H1 (cell line): ENCODE data around the gene ZNF493. TPM values are rescaled to one million over a fixed set of nuclear protein-coding genes. Genes with fewer than 3 reads are reported as not detected.

Experiments used
- CTCF ChIA-PET: fragments of 300-600 bp; sonication (Branson Sonifier 250); formaldehyde crosslinking; loops from one replicate; lab custom pipeline; 2021; ENCODE audit not compliant: partially characterized antibody; lab: Charles Lee
- POLR2A ChIA-PET: fragments of 300-600 bp; sonication (Branson Sonifier 250); formaldehyde crosslinking; loops from one replicate; lab custom pipeline; 2021; ENCODE audit warnings: inconsistent platforms; ENCODE audit not compliant: partially characterized antibody; lab: Charles Lee
- DNase-seq, 2 experiments: peaks; one replicate each; pipeline versions ENCODE4 v3.0.0 to v3.0.0-alpha.2; 2010 to 2022; ENCODE audit warnings: low spot score in 2 of 2, low read depth in 1 of 2, mixed read lengths in 1 of 2
- FAIRE-seq: peaks from 2 replicates; lab custom pipeline; 2011; peaks lifted over from hg19 to GRCh38; lab: Jason Lieb, UNC
- H2AFZ ChIP-seq: 2 replicates; pipeline ENCODE4 v1.8.1; 2012; ENCODE audit warnings: low read length, inconsistent platforms
- H2AK5ac ChIP-seq: 2 replicates; pipeline ENCODE4 v1.6.1; 2013; ENCODE audit warnings: low read depth, low read length
- H2BK120ac ChIP-seq: replicated peaks from 2 replicates; pipeline ENCODE3; 2013; ENCODE audit warnings: low read depth, low read length, inconsistent platforms
- H2BK12ac ChIP-seq: 2 replicates; pipeline ENCODE4 v1.6.1; 2013; ENCODE audit warnings: low read depth, low read length
- H2BK15ac ChIP-seq: 2 replicates; pipeline ENCODE4 v1.6.1; 2013; ENCODE audit warnings: low read length
- H2BK20ac ChIP-seq: 2 replicates; pipeline ENCODE4 v1.6.1; 2013; ENCODE audit warnings: low read length
- H2BK5ac ChIP-seq: 2 replicates; pipeline ENCODE4 v1.6.1; 2013; ENCODE audit warnings: low read depth, low read length
- H3K14ac ChIP-seq: 2 replicates; pipeline ENCODE4 v1.6.1; 2013; ENCODE audit warnings: inconsistent platforms; ENCODE audit not compliant: insufficient read length
- H3K18ac ChIP-seq: 2 replicates; pipeline ENCODE4 v1.6.1; 2013; ENCODE audit warnings: low read length; ENCODE audit errors: extremely low read depth
- H3K23ac ChIP-seq: 2 replicates; pipeline ENCODE4 v1.6.1; 2013; ENCODE audit warnings: inconsistent platforms; ENCODE audit not compliant: insufficient read length
- H3K23me2 ChIP-seq: 2 replicates; pipeline ENCODE4 v1.6.1; 2013; ENCODE audit warnings: low read depth, low read length
- H3K27ac ChIP-seq: 2 replicates; pipeline ENCODE4 v1.6.1; 2011; ENCODE audit warnings: low read depth, low read length, inconsistent platforms
- H3K27me3 ChIP-seq, 4 experiments: replicated peaks in 1 of 4; 1 replicate in 1 of 4; 2 replicates in 3 of 4; pipeline versions ENCODE4 v1.6.1 to v1.8.1; 2011 to 2013; ENCODE audit warnings: low read length in 3 of 4, mild to moderate bottlenecking in 3 of 4, inconsistent platforms in 2 of 4, mixed read lengths in 2 of 4, moderate library complexity in 1 of 4; ENCODE audit not compliant: control insufficient read depth in 3 of 4, insufficient read depth in 3 of 4; ENCODE audit errors: extremely low read depth in 1 of 4
- H3K36me3 ChIP-seq, 4 experiments: 2 replicates each; pipeline versions ENCODE4 v1.6.1 to v1.8.1; 2011 to 2013; ENCODE audit warnings: mild to moderate bottlenecking in 4 of 4, low read length in 3 of 4, moderate library complexity in 2 of 4, control low read depth in 1 of 4, inconsistent platforms in 1 of 4; ENCODE audit not compliant: insufficient read depth in 4 of 4, control insufficient read depth in 2 of 4
- H3K4ac ChIP-seq: replicated peaks from 2 replicates; pipeline ENCODE3; 2013; ENCODE audit warnings: low read length, low read depth, mixed read lengths, inconsistent platforms; ENCODE audit not compliant: insufficient read length
- H3K4me1 ChIP-seq, 4 experiments: replicated peaks in 1 of 4; 1 replicate in 1 of 4; 2 replicates in 3 of 4; pipeline versions ENCODE4 v1.6.1 to v1.8.1; 2011 to 2013; ENCODE audit warnings: low read length in 3 of 4, inconsistent platforms in 2 of 4, mixed read lengths in 1 of 4; ENCODE audit not compliant: insufficient read depth in 4 of 4, control insufficient read depth in 3 of 4
- H3K4me2 ChIP-seq, 2 experiments: 2 replicates each; pipeline versions ENCODE4 v1.6.1 to v1.8.1; 2011 to 2013; ENCODE audit warnings: low read depth in 2 of 2, low read length in 2 of 2, control low read depth in 1 of 2, inconsistent platforms in 1 of 2, mild to moderate bottlenecking in 1 of 2; ENCODE audit not compliant: insufficient read depth in 1 of 2
- H3K4me3 ChIP-seq, 4 experiments: fragments of 200-600, 300-600 bp in 1 of 4; sonication (generic), shearing (Covaris generic), sonication (Bioruptor Twin) in 1 of 4; 2 replicates each; pipeline versions ENCODE4 v1.5.1 to v1.8.1; 2011 to 2016; ENCODE audit warnings: low read length in 4 of 4, low read depth in 3 of 4, control low read depth in 2 of 4, inconsistent platforms in 2 of 4, mild to moderate bottlenecking in 2 of 4, mixed read lengths in 1 of 4, moderate library complexity in 1 of 4; ENCODE audit not compliant: insufficient read depth in 2 of 4; ENCODE audit errors: extremely low read depth in 1 of 4
- H3K56ac ChIP-seq: replicated peaks from 2 replicates; pipeline ENCODE3; 2013; ENCODE audit warnings: low read depth, mild to moderate bottlenecking, mixed read lengths, low read length, inconsistent platforms; ENCODE audit not compliant: insufficient read length
- H3K79me1 ChIP-seq: 2 replicates; pipeline ENCODE4 v1.6.1; 2013; ENCODE audit warnings: low read depth, low read length, control low read depth
- H3K79me2 ChIP-seq, 2 experiments: 2 replicates each; pipeline versions ENCODE4 v1.6.1 to v1.8.1; 2012 to 2013; ENCODE audit warnings: low read length in 2 of 2, mild to moderate bottlenecking in 2 of 2, inconsistent platforms in 1 of 2; ENCODE audit not compliant: insufficient read depth in 2 of 2, control insufficient read depth in 1 of 2
- H3K9ac ChIP-seq, 4 experiments: replicated peaks in 1 of 4; 1 replicate in 1 of 4; 2 replicates in 3 of 4; pipeline versions ENCODE4 v1.6.1 to v1.8.1; 2011 to 2013; ENCODE audit warnings: low read depth in 3 of 4, low read length in 3 of 4, control low read depth in 2 of 4, mild to moderate bottlenecking in 2 of 4, moderate library complexity in 2 of 4, inconsistent platforms in 1 of 4; ENCODE audit errors: extremely low read depth in 1 of 4
- H3K9me3 ChIP-seq, 2 experiments: 2 replicates each; pipeline versions ENCODE4 v1.6.1 to v1.8.1; 2012 to 2013; ENCODE audit warnings: mild to moderate bottlenecking in 2 of 2, moderate library complexity in 2 of 2, control low read depth in 1 of 2, inconsistent platforms in 1 of 2, low read depth in 1 of 2, low read length in 1 of 2, mixed read lengths in 1 of 2; ENCODE audit not compliant: insufficient read depth in 2 of 2
- H4K20me1 ChIP-seq, 2 experiments: replicated peaks in 1 of 2; 2 replicates each; pipeline versions ENCODE3 to v1.8.1; 2011 to 2013; ENCODE audit warnings: inconsistent platforms in 2 of 2, low read length in 2 of 2, mild to moderate bottlenecking in 1 of 2; ENCODE audit not compliant: insufficient read depth in 2 of 2, control insufficient read depth in 1 of 2
- H4K5ac ChIP-seq: 2 replicates; pipeline ENCODE4 v1.6.1; 2013; ENCODE audit warnings: low read length, low read depth, mixed read lengths, inconsistent platforms; ENCODE audit not compliant: insufficient read length
- H4K8ac ChIP-seq: 2 replicates; pipeline ENCODE4 v1.8.0; 2013; ENCODE audit warnings: mild to moderate bottlenecking, moderate library complexity, low read length, inconsistent platforms; ENCODE audit not compliant: insufficient read depth; ENCODE audit errors: extremely low read depth
- H4K91ac ChIP-seq: replicated peaks from 2 replicates; pipeline ENCODE3; 2013; ENCODE audit warnings: low read length, mixed read lengths, inconsistent platforms; ENCODE audit not compliant: insufficient read length
- BACH1 ChIP-seq: IDR thresholded peaks from 2 replicates; pipeline ENCODE4 v1.6.1; 2012; ENCODE audit warnings: low read length, improper control_type of control experiment
- CBX5 ChIP-seq: fragments of 300-800, 300-1000 bp; sonication (generic); IDR thresholded peaks from 2 replicates; pipeline ENCODE4 v1.7.1; 2016; ENCODE audit warnings: antibody characterized with exemption, low read length, low read depth
- CEBPB ChIP-seq: IDR thresholded peaks from 2 replicates; pipeline ENCODE4 v1.6.1; 2012; ENCODE audit warnings: low read depth, low read length
- CHD2 ChIP-seq: IDR thresholded peaks from 2 replicates; pipeline ENCODE4 v1.6.1; 2012; ENCODE audit warnings: low read length, improper control_type of control experiment
- CREB1 ChIP-seq: IDR thresholded peaks from 2 replicates; pipeline ENCODE4 v1.6.1; 2012; ENCODE audit warnings: inconsistent platforms
- EP300 ChIP-seq, 2 experiments: IDR thresholded peaks; 1 replicate in 1 of 2; 2 replicates in 1 of 2; pipeline ENCODE4 v1.6.1; 2011 to 2012; ENCODE audit warnings: low read depth in 2 of 2, low read length in 2 of 2, mild to moderate bottlenecking in 2 of 2, borderline replicate concordance in 1 of 2, inconsistent platforms in 1 of 2, moderate library complexity in 1 of 2
- PHF8 ChIP-seq: fragments of 200-600 bp; sonication (generic); conservative IDR thresholded peaks from 2 replicates; pipeline ENCODE4 v1.7.1; 2012; ENCODE audit warnings: low read depth, mild to moderate bottlenecking, inconsistent platforms, low read length, moderate library complexity
- RBBP5 ChIP-seq: IDR thresholded peaks from 2 replicates; pipeline ENCODE4 v1.7.1; 2012; ENCODE audit warnings: low read depth, mild to moderate bottlenecking, inconsistent platforms, low read length, moderate library complexity, borderline replicate concordance
- SIRT6 ChIP-seq: IDR thresholded peaks from one replicate; pipeline ENCODE4 v1.7.1; 2012; ENCODE audit warnings: low read length, inconsistent platforms
- SUZ12 ChIP-seq: fragments of 200-600 bp; sonication (generic); IDR thresholded peaks from 2 replicates; pipeline ENCODE4 v1.6.1; 2012; ENCODE audit warnings: mild to moderate bottlenecking, inconsistent platforms, low read length, moderate library complexity, mixed read lengths
- TAF1 ChIP-seq: IDR thresholded peaks from 2 replicates; pipeline ENCODE4 v1.6.1; 2011; ENCODE audit warnings: mild to moderate bottlenecking, low read depth, low read length
- TCF12 ChIP-seq: IDR thresholded peaks from 2 replicates; pipeline ENCODE4 v1.6.1; 2011; ENCODE audit warnings: low read depth, mild to moderate bottlenecking, low read length
- ZNF274 ChIP-seq: IDR thresholded peaks from 2 replicates; pipeline ENCODE4 v1.7.0; 2012; ENCODE audit warnings: low read length, borderline replicate concordance; ENCODE audit errors: extremely low read depth
- WGBS, 2 experiments: shearing (Covaris generic) in 1 of 2; methylation state at CpG; one replicate each; pipeline versions ENCODE4 v1.1.6 to v1.1.7; 2013 to 2015; ENCODE audit warnings: low lambda C conversion rate in 2 of 2, mixed read lengths in 2 of 2, inconsistent platforms in 1 of 2, low coverage in 1 of 2, missing lambda C conversion rate in 1 of 2; ENCODE audit not compliant: insufficient replicate concordance in 2 of 2, insufficient coverage in 1 of 2, insufficient read length in 1 of 2; ENCODE audit errors: extremely low coverage in 1 of 2, missing lambda C conversion rate in 1 of 2; 5-methylcytosine and 5-hydroxymethylcytosine counted together
- polyA plus RNA-seq, 7 experiments: library from polyadenylated mRNA; depleted of rRNA in 3 of 7; stranded (reverse) in 5 of 7; unstranded in 2 of 7; fragments of >200 nt in 5 of 7; fragments of 200-250 nt in 2 of 7; gene quantifications; 1 replicate in 5 of 7; 2 replicates in 1 of 7; 4 replicates in 1 of 7; pipeline versions ENCODE4 v1.2.1 to v1.2.3, GENCODE V29; 2011 to 2013; ENCODE audit warnings: missing spikeins in 2 of 7, mixed read lengths in 2 of 7
- total RNA-seq: library from RNA; stranded (reverse); fragmentation: NEBNext Ultra II Directional; extraction: Animal tissue kit (Norgen Biotek cat#: 25700); gene quantifications from 2 replicates; pipeline ENCODE4 v1.2.1, GENCODE V29; 2021
- TF ChIP-seq, protein P1 (sequence below): IDR thresholded peaks from 2 replicates; pipeline ENCODE4 v1.6.1; 2011; ENCODE audit warnings: low read depth, mild to moderate bottlenecking, low read length; ENCODE audit not compliant: insufficient read depth

The ZNF493 gene
- total and polyA plus RNA-seq, 2 of the 8 experiments (the other 6 are each of a cell fraction or from before 2014, with no cell fraction given) = 9.0 to 32.2 TPM

DNA sequence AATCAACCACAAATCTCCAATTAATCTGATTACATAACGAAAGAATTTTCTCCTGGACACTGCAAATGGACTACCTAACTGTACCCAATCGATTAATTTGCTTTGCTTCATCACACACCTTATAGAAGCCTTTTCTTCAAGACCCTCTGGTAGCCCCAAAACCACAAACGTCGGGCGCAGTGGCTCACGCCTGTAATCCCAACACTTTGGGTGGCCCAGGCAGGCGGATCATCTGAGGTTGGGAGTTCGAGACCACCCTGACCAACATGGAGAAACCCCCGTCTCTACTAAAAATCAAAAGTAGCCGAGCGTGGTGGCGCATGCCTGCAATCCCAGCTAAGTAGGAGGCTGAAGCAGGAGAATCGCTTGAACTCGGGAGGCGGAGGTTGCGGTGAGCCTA, 65.6 kb downstream of the ZNF493 start:
- H2BK20ac ChIP-seq = no peak overlapping the region
- H3K23me2 ChIP-seq = no peaks in the 10 kb centered on the region
- H3K4me2 ChIP-seq = peak overlapping the region; percentile 71 to 72
- no peak overlapping the region for H4K91ac ChIP-seq
- H3K23ac ChIP-seq = no peak overlapping the region
- H4K5ac ChIP-seq = no peak overlapping the region
- 93% methylated on average over 16 of the region's 16 CpGs; no CpG with 5 or more reads in 1 of the 2 experiments for WGBS, 2 experiments
- H2BK120ac ChIP-seq = no peak overlapping the region
- H2BK15ac ChIP-seq = no peak overlapping the region
- no peak overlapping the region for H3K18ac ChIP-seq
- peaks cover 16 to 60% of the 10 kb centered on the region in 2 experiments for H3K79me2 ChIP-seq
- H3K9me3 ChIP-seq = peaks cover 5 to 12% of the 10 kb centered on the region in 2 experiments; a peak in 2 of 4 replicates
- H2BK5ac ChIP-seq = no peak overlapping the region
- H3K56ac ChIP-seq = no peak overlapping the region
- no peak overlapping the region for H2AK5ac ChIP-seq
- 0 out of 2 replicates have a peak, but pooled peaks cover 2% of the 10 kb centered on the region for H3K79me1 ChIP-seq
- DNase-seq = no peak
- no peak overlapping the region for H4K8ac ChIP-seq
- peak overlapping the region in 1 of 4 experiments; percentile 10; a peak in 1 of 7 replicates for H3K9ac ChIP-seq
- H3K14ac ChIP-seq = no peak overlapping the region
- H3K4ac ChIP-seq = no peak overlapping the region
- H4K20me1 ChIP-seq = no peaks in the 10 kb centered on the region
- POLR2A ChIA-PET = interaction anchor here (0.9 to 2.8 kb wide), 11 partner anchors 10 to 381 kb away, joined by 3 to 16 read pairs (median 9); partner anchors contain the start of genes ZNF429, ZNF43, ZNF493 and ZNF708
- CTCF ChIA-PET = interaction anchor here (0.8 to 3.3 kb wide), 3 partner anchors 21 to 236 kb away, joined by 3 to 12 read pairs (median 4); no protein-coding TSS in a partner anchor
- no peaks in the 10 kb centered on the region for H3K27me3 ChIP-seq
- H2BK12ac ChIP-seq = no peak overlapping the region
- peaks cover 0 to 28% (median 8%) of the 10 kb centered on the region in 4 experiments; a peak in 3 of 8 replicates for H3K36me3 ChIP-seq
- H3K4me3 ChIP-seq = peak overlapping the region; percentile 91 to 100 (median 96); a peak in 7 of 8 replicates
- H3K27ac ChIP-seq = no peak overlapping the region
- H3K4me1 ChIP-seq = no peaks in the 10 kb centered on the region; a peak in 1 of 7 replicates
- H2AFZ ChIP-seq = no peak overlapping the region
- no peak for FAIRE-seq
- TF ChIP-seq TCF12 (no peak), RBBP5 (no peak), SUZ12 (no peak), CHD2 (no peak), CREB1 (no peak), SIRT6 (no peak), PHF8 (no peak), EP300 (IDR thresholded peaks at IDR 0.05; ENCODE audit: borderline replicate concordance in 1 of 2, low read depth in 2 of 2, low read length in 2 of 2) (no peak), TAF1 (no peak), BACH1 (no peak), ZNF274 (no peak), CBX5 (no peak), CEBPB (no peak)
- TF ChIP-seq, protein P1, sequence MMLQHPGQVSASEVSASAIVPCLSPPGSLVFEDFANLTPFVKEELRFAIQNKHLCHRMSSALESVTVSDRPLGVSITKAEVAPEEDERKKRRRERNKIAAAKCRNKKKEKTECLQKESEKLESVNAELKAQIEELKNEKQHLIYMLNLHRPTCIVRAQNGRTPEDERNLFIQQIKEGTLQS = no peak
